NB4 (cell line): ENCODE measurements around the gene LHX2.

Experiments used
- CTCF ChIP-seq: IDR thresholded peaks from one replicate; pipeline ENCODE4 v1.5.1; 2012; ENCODE audit warnings: low read depth, low read length
- MAX ChIP-seq: IDR thresholded peaks from 2 replicates; pipeline ENCODE4 v1.6.1; 2011; ENCODE audit warnings: low read depth, low read length
- MYC ChIP-seq: IDR thresholded peaks from 2 replicates; pipeline ENCODE4 v1.6.1; 2011; ENCODE audit warnings: low read depth, low read length
- POLR2A ChIP-seq: IDR thresholded peaks from 2 replicates; pipeline ENCODE4 v1.6.1; 2011; ENCODE audit warnings: mild to moderate bottlenecking; ENCODE audit not compliant: insufficient read length; ENCODE audit errors: extremely low read depth

GRCh38 chr9:123998278-123998925 is 13.2 kb upstream of the LHX2 start:
- no peak for TF ChIP-seq POLR2A
- TF ChIP-seq CTCF: no peak
- no peak for TF ChIP-seq MAX
- TF ChIP-seq MYC: no peak
